K562 (cell line): ENCODE data around the gene EMC10. TPM values are rescaled to one million over a fixed set of nuclear protein-coding genes. Genes with fewer than 3 reads are reported as not detected.

ENCODE experiments used
- BRCA1 ChIP-seq, 2 experiments: fragments of 450-650 bp in 1 of 2; sonication (generic) in 1 of 2; formaldehyde crosslinking in 1 of 2; IDR thresholded peaks; 2 replicates each; pipeline versions ENCODE4 v1.5.0 to v1.6.1; 2017 to 2020; ENCODE audit warnings: mild to moderate bottlenecking in 1 of 2, missing genetic modification reagents in 1 of 2
- CREBBP ChIP-seq: IDR thresholded peaks from one replicate; pipeline ENCODE4 v1.6.1; 2012; ENCODE audit warnings: low read depth, mild to moderate bottlenecking, control low read depth, inconsistent platforms, low read length
- CTCFL ChIP-seq: IDR thresholded peaks from 2 replicates; pipeline ENCODE4 v1.6.1; 2011; ENCODE audit warnings: borderline replicate concordance, low read depth, mild to moderate bottlenecking, moderate library complexity, low read length; ENCODE audit not compliant: insufficient read depth, poor library complexity, severe bottlenecking
- ETV6 ChIP-seq, 3 experiments: fragments of 150-350 bp in 1 of 3; sonication (generic) in 1 of 3; formaldehyde crosslinking in 1 of 3; IDR thresholded peaks; 2 replicates each; pipeline versions ENCODE4 v1.6.1 to v1.8.0; 2014 to 2022; ENCODE audit warnings: borderline replicate concordance in 2 of 3, low read depth in 2 of 3, antibody characterized with exemption in 1 of 3, low read length in 1 of 3, mild to moderate bottlenecking in 1 of 3, missing genetic modification reagents in 1 of 3
- FOXP1 ChIP-seq: sonication (generic); formaldehyde crosslinking; IDR thresholded peaks from 2 replicates; pipeline ENCODE4 v1.8.0; 2022; ENCODE audit warnings: mild to moderate bottlenecking, missing genetic modification reagents
- JUN ChIP-seq, 2 experiments: sonication (generic) in 1 of 2; formaldehyde crosslinking in 1 of 2; IDR thresholded peaks; 2 replicates each; pipeline versions ENCODE4 v1.6.1 to v1.8.0; 2012 to 2022; ENCODE audit warnings: borderline replicate concordance in 2 of 2, mild to moderate bottlenecking in 2 of 2, improper control_type of control experiment in 1 of 2, low read depth in 1 of 2, low read length in 1 of 2, missing genetic modification reagents in 1 of 2
- MAZ ChIP-seq, 2 experiments: fragments of 450-650 bp in 1 of 2; sonication (generic) in 1 of 2; formaldehyde crosslinking; IDR thresholded peaks in 1 of 2; conservative IDR thresholded peaks in 1 of 2; 2 replicates each; pipeline versions ENCODE4 v1.4.0 to v1.5.0; 2020; ENCODE audit warnings: mild to moderate bottlenecking in 1 of 2, missing genetic modification reagents in 1 of 2
- NR4A1 ChIP-seq, 2 experiments: fragments of 250-450 bp in 1 of 2; fragments of 450-650 bp in 1 of 2; sonication (Bioruptor Pico) in 1 of 2; IDR thresholded peaks; 2 replicates each; pipeline versions ENCODE4 v1.4.0 to v1.6.1; 2016 to 2020; ENCODE audit warnings: mild to moderate bottlenecking in 2 of 2, missing compliant biosample characterization in 1 of 2, missing genetic modification characterization in 1 of 2, moderate library complexity in 1 of 2
- RAD21 ChIP-seq, 2 experiments: fragments of 250-450 bp in 1 of 2; fragments of 450-650 bp in 1 of 2; sonication (Bioruptor Pico) in 1 of 2; formaldehyde crosslinking in 1 of 2; IDR thresholded peaks in 1 of 2; conservative IDR thresholded peaks in 1 of 2; 2 replicates each; pipeline versions ENCODE4 v1.4.0 to v1.8.0; 2020 to 2022; ENCODE audit warnings: mild to moderate bottlenecking in 2 of 2, moderate library complexity in 1 of 2
- RFX1 ChIP-seq: fragments of 450-650 bp; IDR thresholded peaks from 2 replicates; pipeline ENCODE4 v1.6.1; 2016; ENCODE audit warnings: mild to moderate bottlenecking, moderate library complexity
- STAT6 ChIP-seq: sonication (generic); formaldehyde crosslinking; IDR thresholded peaks from 2 replicates; pipeline ENCODE4 v1.8.1; 2023; ENCODE audit warnings: mild to moderate bottlenecking, missing genetic modification reagents
- TCFL5 ChIP-seq: fragments of 250-450 bp; sonication (Bioruptor Pico); conservative IDR thresholded peaks from 2 replicates; pipeline ENCODE4 v1.6.1; 2021; ENCODE audit warnings: mild to moderate bottlenecking, moderate library complexity, matching md5 sums
- ZBTB33 ChIP-seq: sonication (generic); formaldehyde crosslinking; IDR thresholded peaks from 2 replicates; pipeline ENCODE4 v1.8.1; 2023; ENCODE audit warnings: mild to moderate bottlenecking, missing genetic modification reagents
- ZFX ChIP-seq: sonication (generic); formaldehyde crosslinking; IDR thresholded peaks from 2 replicates; pipeline ENCODE4 v1.8.0; 2022; ENCODE audit warnings: mild to moderate bottlenecking, missing genetic modification reagents, moderate library complexity
- ZKSCAN8 ChIP-seq: fragments of 200-800 bp; sonication (Bioruptor generic); IDR thresholded peaks from 2 replicates; pipeline ENCODE4 v1.6.1; 2016; ENCODE audit warnings: missing genetic modification characterization, missing compliant biosample characterization
- ZNF232 ChIP-seq: sonication (generic); formaldehyde crosslinking; IDR thresholded peaks from 2 replicates; pipeline ENCODE4 v1.8.0; 2022; ENCODE audit warnings: mild to moderate bottlenecking, missing genetic modification reagents
- ZNF316 ChIP-seq: fragments of 450-650 bp; IDR thresholded peaks from 2 replicates; pipeline ENCODE4 v1.6.1; 2016
- ZNF717 ChIP-seq: fragments of 250-450 bp; sonication (Bioruptor Pico); IDR thresholded peaks from 2 replicates; pipeline ENCODE4 v1.5.0; 2021
- polyA plus RNA-seq, 8 experiments: library from polyadenylated mRNA; depleted of rRNA in 4 of 8; stranded (reverse) in 5 of 8; unstranded in 3 of 8; fragments of >200 nt; fragmentation: Nextera tagmentation in 2 of 8; fragmentation: Illumina TruSeq in 1 of 8; extraction: Ambion mirVana in 2 of 8; extraction: Trizol in 1 of 8; gene quantifications; 2 replicates each; pipeline versions ENCODE4 v1.2.1 to v1.2.3, GENCODE V29; 2011 to 2014; ENCODE audit warnings: inconsistent platforms in 1 of 8, missing spikeins in 1 of 8
- total RNA-seq, 7 experiments: library from RNA; depleted of rRNA in 6 of 7; stranded (reverse); fragments of >200 nt in 6 of 7; fragmentation: Illumina TruSeq in 2 of 7; extraction: Trizol in 2 of 7; gene quantifications; 2 replicates each; pipeline versions ENCODE4 v1.2.1 to v1.2.3, GENCODE V29; 2011 to 2021; ENCODE audit warnings: low replicate concordance in 1 of 7

The EMC10 gene
- total and polyA plus RNA-seq, 9 of the 15 experiments (the other 6 are each of a cell fraction or from before 2014, with no cell fraction given) = 1.4 to 46.0 (median 13.1) TPM

GRCh38 chr19:50478901-50479715 is 2.8 kb downstream of the EMC10 start (continued):
- peak; percentile 42 to 63 for TF ChIP-seq RAD21 (CRISPR knock-in tag; conservative IDR thresholded peaks at IDR 0.05 in 1 of 2, IDR thresholded peaks at IDR 0.05 in 1 of 2)
- TF ChIP-seq FOXP1 = no peak
- peak; percentile 61 for TF ChIP-seq CTCFL
- no peak for TF ChIP-seq TCFL5 (CRISPR knock-in tag)
- TF ChIP-seq NR4A1 (CRISPR knock-in tag; IDR thresholded peaks at IDR 0.05) = no peak
- no peak for TF ChIP-seq NR4A1 (tag; IDR thresholded peaks at IDR 0.05)
- TF ChIP-seq ZKSCAN8 = no peak
- TF ChIP-seq STAT6 (CRISPR knock-in tag) = no peak
- 0 out of 4 replicates have a peak, but pooled peaks of 1 of the 2 experiments have one; percentile 22 for TF ChIP-seq MAZ (CRISPR knock-in tag; conservative IDR thresholded peaks at IDR 0.05 in 1 of 2, IDR thresholded peaks at IDR 0.05 in 1 of 2)
- TF ChIP-seq ZNF232 (CRISPR knock-in tag) = no peak
- peak; percentile 79 for TF ChIP-seq ZBTB33 (CRISPR knock-in tag)
- no peak for TF ChIP-seq BRCA1 (IDR thresholded peaks at IDR 0.05)
- no peak for TF ChIP-seq BRCA1 (CRISPR knock-in tag; IDR thresholded peaks at IDR 0.05)
- TF ChIP-seq JUN (IDR thresholded peaks at IDR 0.05; ENCODE audit: borderline replicate concordance, low read depth, low read length) = no peak
- no peak for TF ChIP-seq JUN (CRISPR knock-in tag; IDR thresholded peaks at IDR 0.05; ENCODE audit: borderline replicate concordance)
- TF ChIP-seq ETV6 (IDR thresholded peaks at IDR 0.05; ENCODE audit: borderline replicate concordance in 1 of 2, low read depth in 2 of 2, low read length in 1 of 2) = no peak
- no peak for TF ChIP-seq ETV6 (CRISPR knock-in tag; IDR thresholded peaks at IDR 0.05; ENCODE audit: borderline replicate concordance)
- TF ChIP-seq CREBBP = no peak
- no peak for TF ChIP-seq RFX1
- TF ChIP-seq ZNF316 = no peak
- peak; percentile 17; the same call in 1 of the 2 replicates for TF ChIP-seq ZFX (CRISPR knock-in tag)
- TF ChIP-seq ZNF717 (CRISPR knock-in tag) = no peak
